ENCODE results near the gene SHC2. TPM values are rescaled to one million over a fixed set of nuclear protein-coding genes. Genes with fewer than 3 reads are reported as not detected.
"Not testable (repeated sequence)": the region's sequence is repeated elsewhere in the genome, so short reads cannot be mapped to it uniquely, and the experiment has no call there.

Gene SHC2
- total RNA-seq, 2 experiments from 2014 or later: 0.40 to 0.53 TPM

DNA sequence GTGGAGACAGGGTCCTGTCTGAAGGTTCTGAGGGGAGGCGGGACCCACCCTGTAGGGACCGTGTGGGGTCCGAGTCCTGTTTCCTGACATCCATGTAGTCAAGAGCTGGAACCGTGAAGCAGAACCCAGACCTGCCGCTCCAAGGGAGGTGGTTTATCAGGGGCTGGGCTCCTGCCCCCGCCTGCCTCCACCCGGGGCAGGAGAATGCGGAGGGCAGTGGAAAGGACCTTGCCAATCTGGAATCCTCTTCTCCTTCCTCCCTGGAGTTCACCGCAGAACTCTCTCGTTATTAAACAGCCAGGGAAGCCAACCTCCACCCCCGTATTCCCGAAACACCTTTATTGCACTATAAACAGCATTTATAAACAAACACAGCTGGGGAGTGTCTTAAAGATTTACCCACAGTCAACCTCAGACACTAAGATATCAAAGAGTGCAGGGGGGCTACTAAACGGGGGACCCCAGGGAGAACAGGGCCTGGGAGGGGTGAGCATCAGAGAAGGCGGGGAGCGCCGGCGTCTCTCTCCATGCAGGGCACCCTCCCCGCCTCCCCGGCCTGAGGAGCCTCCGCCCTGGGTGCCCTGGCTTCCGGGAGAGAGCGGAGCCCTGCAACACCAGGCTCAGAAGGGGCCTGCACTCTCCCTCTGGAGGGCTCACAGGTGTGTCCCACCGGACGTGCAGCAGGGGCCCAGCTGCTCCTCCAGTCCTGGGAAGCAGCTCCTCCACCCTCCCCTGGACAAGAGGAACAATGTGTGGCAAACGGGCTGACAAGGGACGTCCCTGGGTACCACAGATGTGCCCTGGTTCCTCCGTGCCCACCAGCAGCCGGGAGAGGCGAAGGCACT, 55.5 kb downstream of the SHC2 start:
- H3K4me1 Mint-ChIP-seq: no peaks in the 10 kb centered on the region
- ATAC-seq (ENCODE audit: low read depth): no peak

DNA sequence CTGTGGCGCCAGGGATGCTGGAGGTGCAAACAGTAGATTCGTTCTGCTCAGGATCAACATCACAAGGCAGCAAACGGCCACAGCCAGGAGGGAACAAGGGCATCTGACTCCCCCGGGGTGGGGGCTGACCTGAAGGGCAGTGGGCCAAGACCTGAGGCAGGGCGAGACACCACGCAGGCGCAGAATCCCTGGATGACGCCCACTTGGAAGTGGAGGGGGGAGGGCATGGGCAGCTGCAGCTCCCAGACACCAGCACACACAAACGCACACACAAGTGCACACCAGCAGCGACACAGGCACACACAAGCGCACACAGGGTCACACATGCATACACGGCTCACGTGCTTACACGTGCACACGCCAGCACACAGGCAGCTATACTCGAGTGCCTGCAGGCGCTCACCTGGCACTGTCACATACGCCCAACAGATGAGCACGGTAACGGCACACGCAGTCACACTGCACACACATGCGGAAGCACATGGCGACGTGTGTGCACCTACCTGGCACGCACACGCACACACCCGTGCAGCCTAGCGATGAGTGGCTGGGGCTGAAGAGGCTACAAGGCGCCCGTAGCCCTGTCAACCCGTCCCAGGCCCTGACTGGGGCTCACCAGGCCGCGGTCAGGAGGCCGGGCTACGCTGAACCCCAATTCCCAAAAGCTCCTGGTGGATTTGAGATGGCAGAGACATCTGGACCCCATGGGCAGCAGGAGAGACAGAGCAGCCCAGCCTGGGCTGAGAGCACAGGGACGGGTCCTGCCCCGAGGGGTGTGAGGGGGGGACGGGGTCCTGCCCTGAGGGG, 57.4 kb downstream of the SHC2 start:
- ATAC-seq (ENCODE audit: low read depth) (no peak), DNase-seq (no peak)
- Mint-ChIP-seq H3K9me3 (no peaks in the 10 kb centered on the region), H3K36me3 (no peaks in the 10 kb centered on the region), H3K27ac (no peak overlapping the region), H3K27me3 (no peaks in the 10 kb centered on the region), H3K4me1 (no peaks in the 10 kb centered on the region), H3K4me3 (no peak overlapping the region)
- POLR2A ChIA-PET: no interaction called here

More for the DNA sequence above, 55.5 kb downstream of the SHC2 start:
- H3K9me3 Mint-ChIP-seq: no peaks in the 10 kb centered on the region
- H3K4me3 Mint-ChIP-seq: no peak overlapping the region
- H3K27me3 Mint-ChIP-seq: peaks cover 10% of the 10 kb centered on the region
- H3K27ac Mint-ChIP-seq: no peak overlapping the region
- no peak for DNase-seq
- POLR2A ChIA-PET: no interaction called here
- H3K36me3 Mint-ChIP-seq: no peaks in the 10 kb centered on the region

DNA sequence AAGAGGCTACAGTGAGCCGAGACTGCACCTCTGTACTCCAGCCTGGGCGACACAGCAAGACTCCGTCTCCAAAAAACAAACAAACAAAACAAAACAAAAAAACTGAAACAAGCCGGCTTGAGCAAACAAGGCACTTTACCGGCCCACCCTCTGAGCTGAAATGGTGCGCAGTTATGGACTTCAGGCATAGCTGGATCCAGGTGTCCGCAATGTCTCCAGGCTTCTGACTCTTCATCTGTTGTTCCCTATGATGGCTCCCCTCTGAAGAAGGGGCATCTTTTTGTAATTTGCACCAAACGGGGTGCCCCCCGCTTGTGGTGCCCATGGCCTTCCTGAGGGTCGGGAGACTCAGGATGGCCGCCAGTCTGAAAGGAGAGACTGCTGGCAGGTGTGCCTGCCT, 58.0 kb downstream of the SHC2 start:
- DNase-seq (no peak), ATAC-seq (ENCODE audit: low read depth) (no peak)
- H3K27me3 Mint-ChIP-seq: no peaks in the 10 kb centered on the region
- H3K4me3 Mint-ChIP-seq: no peak overlapping the region
- no peaks in the 10 kb centered on the region for H3K9me3 Mint-ChIP-seq
- H3K27ac Mint-ChIP-seq: no peak overlapping the region
- H3K36me3 Mint-ChIP-seq: no peaks in the 10 kb centered on the region
- no peaks in the 10 kb centered on the region for H3K4me1 Mint-ChIP-seq
- POLR2A ChIA-PET: no interaction called here

DNA sequence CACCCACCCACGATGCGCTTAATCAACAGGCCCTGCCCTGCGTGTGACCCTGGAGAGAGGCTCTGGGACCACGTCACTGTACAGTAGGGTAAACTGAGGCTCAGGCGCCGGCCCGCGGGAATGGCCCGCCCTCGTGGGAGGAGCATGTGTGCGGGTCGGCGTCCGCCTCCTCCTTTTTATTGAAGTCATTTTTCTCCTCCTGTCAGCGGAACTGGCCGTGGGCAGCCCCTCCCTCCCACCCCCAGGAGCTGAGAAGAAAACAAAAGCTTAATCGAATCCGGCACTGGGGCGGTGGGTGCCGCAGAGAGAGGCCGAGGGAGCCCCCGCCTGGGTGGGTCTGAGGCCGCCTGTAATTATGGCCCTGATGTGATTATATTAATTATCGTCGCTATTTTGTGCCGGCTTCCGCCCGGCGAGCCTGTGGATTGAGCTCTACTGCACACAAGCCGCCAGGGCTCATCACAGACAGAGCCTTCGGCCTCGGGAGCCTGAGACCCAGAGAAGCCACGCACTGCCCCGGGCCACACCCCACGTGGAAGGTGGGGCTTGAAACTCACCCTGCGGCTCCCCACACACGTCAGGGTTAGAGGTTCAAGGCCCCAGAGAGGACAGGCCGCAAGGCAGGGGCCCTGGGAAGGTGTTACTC, 58.8 kb downstream of the SHC2 start:
- Mint-ChIP-seq H3K36me3 (no peaks in the 10 kb centered on the region), H3K4me3 (no peak overlapping the region), H3K27ac (no peak overlapping the region), H3K27me3 (no peaks in the 10 kb centered on the region), H3K9me3 (no peaks in the 10 kb centered on the region), H3K4me1 (no peaks in the 10 kb centered on the region)
- no peak for ATAC-seq (ENCODE audit: low read depth)
- DNase-seq: no peak
- POLR2A ChIA-PET: no interaction called here

DNA sequence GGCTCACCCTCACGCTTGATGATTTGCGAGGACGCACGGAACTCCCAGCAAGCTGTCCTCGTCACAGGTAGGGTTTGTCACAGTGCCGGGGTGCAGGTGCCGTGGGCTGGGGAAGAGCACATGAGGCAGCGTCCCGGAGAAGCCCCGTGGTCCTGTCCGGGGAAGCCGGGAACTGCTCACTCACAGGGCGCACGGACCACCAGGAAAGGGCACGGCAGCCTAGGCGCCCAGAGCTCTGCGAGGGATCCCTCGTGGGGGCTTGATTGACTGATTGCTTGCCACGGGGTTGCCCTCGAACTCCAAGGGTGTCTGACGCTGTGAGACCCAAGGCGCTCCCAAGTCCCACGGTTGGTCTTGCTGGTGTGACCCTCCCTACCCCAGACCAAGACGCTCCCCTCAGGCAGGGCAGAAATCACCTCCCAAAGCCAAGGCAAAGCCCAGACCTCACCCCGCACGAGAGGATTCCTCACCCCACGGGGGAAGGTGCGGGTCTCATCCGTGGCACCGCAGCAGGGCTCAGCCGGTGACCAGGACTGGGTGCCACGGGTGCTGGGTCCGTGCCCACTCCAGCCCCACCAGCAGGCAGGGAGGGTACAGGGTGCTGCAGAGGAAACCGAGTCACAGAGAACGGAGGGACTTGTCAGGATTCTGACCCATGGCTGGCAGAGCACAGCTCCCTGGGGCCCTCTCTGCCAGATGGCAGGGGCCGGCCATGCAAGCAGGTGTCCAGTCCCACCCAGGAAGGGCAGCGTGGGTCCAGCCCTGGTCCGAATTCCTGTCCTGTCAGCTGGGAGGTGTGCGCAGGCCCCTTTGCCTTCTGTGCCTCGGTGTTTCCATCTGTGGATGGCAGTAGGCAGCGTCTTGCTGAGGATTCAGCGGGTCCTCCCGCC, 59.6 kb downstream of the SHC2 start:
- H3K36me3 Mint-ChIP-seq: no peaks in the 10 kb centered on the region
- H3K4me1 Mint-ChIP-seq: no peaks in the 10 kb centered on the region
- H3K9me3 Mint-ChIP-seq: no peaks in the 10 kb centered on the region
- H3K4me3 Mint-ChIP-seq: no peak overlapping the region
- no peak overlapping the region for H3K27ac Mint-ChIP-seq
- POLR2A ChIA-PET: no interaction called here
- DNase-seq: no peak
- ATAC-seq (ENCODE audit: low read depth): no peak
- no peaks in the 10 kb centered on the region for H3K27me3 Mint-ChIP-seq

DNA sequence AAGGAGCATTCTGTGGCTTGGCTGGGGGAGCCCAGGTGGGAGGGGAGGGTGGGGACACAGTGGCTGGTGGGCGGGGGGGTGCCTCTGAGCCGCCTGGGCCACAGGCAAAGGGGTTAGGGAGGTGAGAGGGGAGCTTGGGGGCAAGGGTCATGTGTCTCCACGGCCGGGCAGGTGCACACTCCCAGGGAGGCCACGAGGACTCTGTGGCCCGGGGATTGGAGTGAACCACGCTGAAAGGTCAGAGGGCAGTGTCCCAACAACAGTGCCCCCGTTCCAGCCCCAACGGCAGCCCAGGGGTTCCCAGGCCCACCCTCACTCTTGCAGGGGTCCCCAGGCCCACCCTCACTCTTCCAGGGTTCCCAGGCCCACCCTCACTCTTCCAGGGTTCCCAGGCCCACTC, 61.5 kb downstream of the SHC2 start:
- Mint-ChIP-seq H3K4me1 (no peaks in the 10 kb centered on the region), H3K36me3 (peaks cover 7% of the 10 kb centered on the region), H3K4me3 (no peak overlapping the region), H3K27me3 (no peaks in the 10 kb centered on the region), H3K27ac (no peak overlapping the region), H3K9me3 (peaks cover 8% of the 10 kb centered on the region)
- DNase-seq (no peak), ATAC-seq (ENCODE audit: low read depth) (no peak)
- POLR2A ChIA-PET: no interaction called here

DNA sequence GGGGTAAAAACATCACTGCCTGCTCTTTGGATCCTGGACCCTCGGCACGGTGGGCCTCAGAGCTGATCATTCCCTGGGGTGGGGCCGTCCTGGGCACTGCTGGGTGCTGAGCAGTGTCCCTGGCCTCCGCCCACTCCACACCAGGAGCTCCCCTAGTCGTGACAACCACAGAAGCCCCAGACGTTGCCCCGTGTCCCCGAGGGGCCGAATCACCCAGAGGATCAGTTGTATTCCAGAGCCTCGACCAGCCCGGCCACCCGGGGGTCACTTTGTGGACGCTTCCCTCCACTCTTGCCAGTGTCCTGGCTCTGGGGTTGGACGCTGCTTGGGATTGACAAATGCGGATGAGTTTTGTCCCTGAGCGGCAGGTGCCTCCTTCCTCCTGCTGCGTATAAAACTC, 62.1 kb downstream of the SHC2 start:
- Mint-ChIP-seq H3K4me1 (peaks cover 2% of the 10 kb centered on the region), H3K4me3 (no peak overlapping the region), H3K9me3 (peaks cover 11% of the 10 kb centered on the region), H3K27me3 (no peaks in the 10 kb centered on the region), H3K36me3 (peaks cover 8% of the 10 kb centered on the region), H3K27ac (no peak overlapping the region)
- ATAC-seq (ENCODE audit: low read depth) (no peak), DNase-seq (no peak)
- POLR2A ChIA-PET: no interaction called here

DNA sequence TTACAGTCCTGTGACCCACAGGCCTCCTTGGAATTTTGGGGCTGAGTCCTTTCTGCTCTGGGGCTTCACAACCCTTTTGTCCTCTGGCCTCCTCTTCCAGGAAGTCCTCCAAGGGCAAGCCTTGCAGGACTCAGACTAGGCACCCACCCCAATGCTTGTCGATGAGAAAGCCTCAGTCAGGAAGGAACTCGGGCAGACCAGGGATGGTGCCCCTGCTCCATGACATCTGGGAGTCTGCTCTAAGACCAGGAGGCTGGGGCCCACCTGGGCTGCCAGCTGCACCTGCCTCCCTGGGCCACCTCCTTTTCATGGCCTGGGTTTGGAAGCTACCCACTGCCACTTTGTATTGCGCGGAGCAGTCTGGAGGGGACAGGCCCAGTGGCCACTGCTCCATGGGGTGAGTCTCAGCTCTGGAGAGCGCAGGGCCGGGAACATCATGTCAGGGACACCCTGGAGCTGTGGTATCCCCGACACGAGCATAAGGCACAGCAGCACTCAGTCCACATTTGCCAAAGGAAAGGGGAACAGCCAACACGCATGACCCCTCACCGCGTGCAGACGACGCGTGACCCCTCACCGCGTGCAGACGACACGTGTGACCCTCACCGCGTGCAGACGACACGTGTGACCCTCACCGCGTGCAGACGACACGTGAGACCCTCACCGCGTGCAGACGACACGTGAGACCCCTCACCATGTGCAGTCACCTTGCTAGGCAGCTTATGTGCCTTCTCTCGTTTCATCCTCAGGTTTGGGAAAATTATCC, 62.7 kb downstream of the SHC2 start:
- Mint-ChIP-seq H3K4me3 (no peak overlapping the region), H3K36me3 (peaks cover 11% of the 10 kb centered on the region), H3K9me3 (peaks cover 15% of the 10 kb centered on the region), H3K27ac (no peak overlapping the region), H3K27me3 (no peaks in the 10 kb centered on the region), H3K4me1 (peaks cover 2% of the 10 kb centered on the region)
- POLR2A ChIA-PET: no interaction called here
- no peak for DNase-seq
- ATAC-seq (ENCODE audit: low read depth): no peak

DNA sequence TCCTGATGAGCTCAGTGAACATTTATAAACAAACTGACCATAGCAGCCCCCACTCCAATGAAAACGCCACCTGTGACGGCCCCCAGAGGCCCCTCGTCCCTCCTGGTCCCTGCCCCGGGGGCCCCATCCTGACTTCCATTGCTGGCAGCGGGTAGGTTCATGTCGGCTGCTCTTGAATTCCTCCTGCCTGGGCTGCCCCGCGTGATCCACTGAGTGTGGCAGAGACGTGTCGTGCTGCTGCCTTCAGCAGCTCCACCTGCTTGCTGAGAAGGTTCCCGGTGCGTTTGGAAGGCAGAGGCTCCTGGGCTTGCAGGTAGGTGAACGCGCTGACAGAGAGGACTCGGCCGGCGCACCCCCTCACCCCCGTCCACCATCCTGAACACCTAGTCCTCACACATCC, 63.5 kb downstream of the SHC2 start:
- Mint-ChIP-seq H3K4me1 (peaks cover 2% of the 10 kb centered on the region), H3K9me3 (peaks cover 19% of the 10 kb centered on the region), H3K27me3 (no peaks in the 10 kb centered on the region), H3K4me3 (no peak overlapping the region), H3K36me3 (peaks cover 12% of the 10 kb centered on the region), H3K27ac (no peak overlapping the region)
- POLR2A ChIA-PET: no interaction called here
- DNase-seq (no peak), ATAC-seq (ENCODE audit: low read depth) (no peak)

DNA sequence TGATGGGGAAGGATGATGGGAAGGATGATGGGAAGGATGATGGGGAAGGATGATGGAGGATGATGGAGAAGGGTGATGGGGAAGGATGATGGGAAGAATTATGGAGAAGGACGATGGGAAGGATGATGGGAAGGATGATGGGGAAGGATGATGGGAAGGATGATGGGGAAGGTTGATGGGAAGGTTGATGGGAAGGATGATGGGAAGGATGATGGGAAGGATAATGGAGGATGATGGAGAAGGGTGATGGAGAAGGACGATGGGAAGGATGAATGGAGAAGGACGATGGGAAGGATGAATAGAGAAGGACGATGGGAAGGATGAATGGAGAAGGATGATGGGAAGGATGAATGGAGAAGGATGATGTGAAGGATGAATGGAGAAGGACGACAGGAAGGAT, 65.4 kb downstream of the SHC2 start:
- H3K27ac Mint-ChIP-seq: peak overlapping the region; percentile 72
- H3K36me3 Mint-ChIP-seq: peaks cover 12% of the 10 kb centered on the region
- ATAC-seq (ENCODE audit: low read depth) (no peak), DNase-seq (no peak)
- H3K9me3 Mint-ChIP-seq: peaks cover 19% of the 10 kb centered on the region
- H3K4me1 Mint-ChIP-seq: peaks cover 2% of the 10 kb centered on the region
- no peaks in the 10 kb centered on the region for H3K27me3 Mint-ChIP-seq
- no peak overlapping the region for H3K4me3 Mint-ChIP-seq
- POLR2A ChIA-PET: no interaction called here

DNA sequence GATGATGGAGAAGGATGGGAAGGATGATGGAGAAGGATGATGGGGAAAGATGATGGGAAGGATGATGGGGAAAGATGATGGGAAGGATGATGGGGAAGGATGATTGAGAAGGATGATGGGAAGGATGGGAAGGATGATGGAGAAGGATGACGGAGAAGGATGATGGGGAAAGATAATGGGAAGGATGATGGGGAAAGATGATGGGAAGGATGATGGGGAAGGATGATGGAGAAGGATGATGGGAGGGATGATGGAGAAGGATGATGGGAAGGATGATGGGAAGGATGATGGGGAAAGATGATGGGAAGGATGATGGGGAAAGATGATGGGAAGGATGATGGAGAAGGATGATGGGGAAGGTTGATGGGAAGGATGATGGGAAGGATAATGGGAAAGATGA, 66.0 kb downstream of the SHC2 start:
- H3K9me3 Mint-ChIP-seq: peaks cover 19% of the 10 kb centered on the region
- POLR2A ChIA-PET; DNase-seq; H3K27me3 Mint-ChIP-seq; ATAC-seq (ENCODE audit: low read depth); H3K4me1 Mint-ChIP-seq; H3K4me3 Mint-ChIP-seq: not testable (repeated sequence)
- peak overlapping the region; percentile 42 for H3K27ac Mint-ChIP-seq
- H3K36me3 Mint-ChIP-seq: peaks cover 12% of the 10 kb centered on the region

DNA sequence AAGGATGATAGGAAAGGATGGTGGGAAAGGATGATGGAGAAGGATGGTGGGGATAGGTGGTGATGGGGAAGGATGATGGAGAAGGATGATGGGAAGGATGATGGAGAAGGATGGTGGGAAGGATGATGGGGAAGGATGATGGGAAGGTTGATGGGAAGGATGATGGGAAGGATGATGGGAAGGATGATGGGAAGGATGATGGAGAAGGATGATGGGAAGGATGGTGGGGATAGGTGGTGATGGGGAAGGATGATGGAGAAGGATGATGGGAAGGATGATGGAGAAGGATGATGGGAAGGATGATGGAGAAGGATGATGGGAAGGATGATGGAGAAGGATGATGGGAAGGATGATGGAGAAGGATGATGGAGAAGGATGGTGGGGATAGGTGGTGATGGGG, 67.3 kb downstream of the SHC2 start:
- POLR2A ChIA-PET; H3K27me3 Mint-ChIP-seq; ATAC-seq (ENCODE audit: low read depth); H3K4me1 Mint-ChIP-seq; DNase-seq: not testable (repeated sequence)
- Mint-ChIP-seq H3K36me3 (peaks cover 12% of the 10 kb centered on the region), H3K4me3 (peak overlapping the region; percentile 24), H3K27ac (peak overlapping the region; percentile 81), H3K9me3 (peaks cover 19% of the 10 kb centered on the region)
